ENCODE data around the gene SLC29A1. TPM values are rescaled to one million over a fixed set of nuclear protein-coding genes. Genes with fewer than 3 reads are reported as not detected.
A peak's percentile ranks its signal among the peaks of the same experiment; 100 is the strongest.

The SLC29A1 gene
- total and polyA plus RNA-seq, 9 of the 15 experiments (the other 6 are each of a cell fraction or from before 2014, with no cell fraction given) = 18.9 to 170 (median 57.7) TPM

DNA sequence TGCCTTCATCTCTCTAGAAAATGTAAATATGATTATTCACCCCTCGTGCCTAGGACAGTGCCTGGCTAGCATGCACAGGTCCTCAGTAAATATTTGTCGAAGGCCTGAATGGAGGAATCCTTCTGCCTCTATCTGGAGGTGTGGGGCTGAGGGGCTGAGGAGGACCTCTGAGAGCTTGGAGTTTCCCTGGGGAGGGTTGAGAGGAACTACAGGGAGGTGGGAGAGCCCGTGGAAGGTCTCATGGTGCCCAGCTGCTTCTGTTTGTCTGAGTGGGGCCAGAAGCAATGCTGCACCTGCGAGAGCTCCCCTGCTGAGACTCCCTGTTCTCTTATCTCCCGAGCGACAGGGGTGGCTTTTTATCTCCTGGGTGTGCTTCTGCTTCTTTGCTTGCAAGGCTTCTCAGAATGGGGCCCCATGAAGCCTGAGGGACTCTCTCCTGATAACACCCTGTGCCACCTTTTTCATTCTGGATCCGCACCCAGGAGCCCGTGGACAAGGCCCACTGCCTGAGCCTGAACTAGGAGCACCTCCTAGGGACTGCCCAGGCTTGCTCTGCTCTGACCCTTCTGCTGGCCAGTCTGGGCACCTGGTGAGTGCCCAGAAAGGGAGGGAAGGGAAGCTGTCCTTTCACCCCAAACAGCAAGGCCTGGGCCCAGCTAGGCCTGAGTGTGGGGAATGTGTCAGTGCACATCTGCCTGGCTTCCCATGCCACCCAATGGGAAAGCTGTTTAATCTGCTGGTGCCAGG lies 2.4 kb downstream of the SLC29A1 start (continued):
- no peak for TF ChIP-seq POLR2H (tag; IDR thresholded peaks at IDR 0.05; ENCODE audit: low read depth)
- TF ChIP-seq ZNF12 (CRISPR knock-in tag; IDR thresholded peaks at IDR 0.05) = 0 out of 2 replicates have a peak, but pooled peaks have one; percentile 51
- TF ChIP-seq, protein P1, sequence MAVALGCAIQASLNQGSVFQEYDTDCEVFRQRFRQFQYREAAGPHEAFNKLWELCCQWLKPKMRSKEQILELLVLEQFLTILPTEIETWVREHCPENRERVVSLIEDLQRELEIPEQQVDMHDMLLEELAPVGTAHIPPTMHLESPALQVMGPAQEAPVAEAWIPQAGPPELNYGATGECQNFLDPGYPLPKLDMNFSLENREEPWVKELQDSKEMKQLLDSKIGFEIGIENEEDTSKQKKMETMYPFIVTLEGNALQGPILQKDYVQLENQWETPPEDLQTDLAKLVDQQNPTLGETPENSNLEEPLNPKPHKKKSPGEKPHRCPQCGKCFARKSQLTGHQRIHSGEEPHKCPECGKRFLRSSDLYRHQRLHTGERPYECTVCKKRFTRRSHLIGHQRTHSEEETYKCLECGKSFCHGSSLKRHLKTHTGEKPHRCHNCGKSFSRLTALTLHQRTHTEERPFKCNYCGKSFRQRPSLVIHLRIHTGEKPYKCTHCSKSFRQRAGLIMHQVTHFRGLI (CRISPR knock-in tag; IDR thresholded peaks at IDR 0.05) = 0 out of 2 replicates have a peak, but pooled peaks have one; percentile 28
- TF ChIP-seq TBL1XR1 (IDR thresholded peaks at IDR 0.05; ENCODE audit: low read length in 2 of 2) = peak; percentile 73 to 88; a peak in 3 of 4 replicates
- TF ChIP-seq, protein P2, sequence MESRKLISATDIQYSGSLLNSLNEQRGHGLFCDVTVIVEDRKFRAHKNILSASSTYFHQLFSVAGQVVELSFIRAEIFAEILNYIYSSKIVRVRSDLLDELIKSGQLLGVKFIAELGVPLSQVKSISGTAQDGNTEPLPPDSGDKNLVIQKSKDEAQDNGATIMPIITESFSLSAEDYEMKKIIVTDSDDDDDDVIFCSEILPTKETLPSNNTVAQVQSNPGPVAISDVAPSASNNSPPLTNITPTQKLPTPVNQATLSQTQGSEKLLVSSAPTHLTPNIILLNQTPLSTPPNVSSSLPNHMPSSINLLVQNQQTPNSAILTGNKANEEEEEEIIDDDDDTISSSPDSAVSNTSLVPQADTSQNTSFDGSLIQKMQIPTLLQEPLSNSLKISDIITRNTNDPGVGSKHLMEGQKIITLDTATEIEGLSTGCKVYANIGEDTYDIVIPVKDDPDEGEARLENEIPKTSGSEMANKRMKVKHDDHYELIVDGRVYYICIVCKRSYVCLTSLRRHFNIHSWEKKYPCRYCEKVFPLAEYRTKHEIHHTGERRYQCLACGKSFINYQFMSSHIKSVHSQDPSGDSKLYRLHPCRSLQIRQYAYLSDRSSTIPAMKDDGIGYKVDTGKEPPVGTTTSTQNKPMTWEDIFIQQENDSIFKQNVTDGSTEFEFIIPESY (CRISPR knock-in tag; IDR thresholded peaks at IDR 0.05) = no peak
- no peak for TF ChIP-seq SRSF1 (IDR thresholded peaks at IDR 0.05; ENCODE audit: low read depth, low read length)
- TF ChIP-seq ZKSCAN3 (CRISPR knock-in tag; IDR thresholded peaks at IDR 0.05) = no peak
- peak; percentile 53 for TF ChIP-seq RBBP5 (IDR thresholded peaks at IDR 0.05; ENCODE audit: borderline replicate concordance, insufficient read depth, low read length, poor library complexity, severe bottlenecking)
- no peak for TF ChIP-seq ZNF174 (CRISPR knock-in tag; IDR thresholded peaks at IDR 0.05)
- TF ChIP-seq, protein P3, sequence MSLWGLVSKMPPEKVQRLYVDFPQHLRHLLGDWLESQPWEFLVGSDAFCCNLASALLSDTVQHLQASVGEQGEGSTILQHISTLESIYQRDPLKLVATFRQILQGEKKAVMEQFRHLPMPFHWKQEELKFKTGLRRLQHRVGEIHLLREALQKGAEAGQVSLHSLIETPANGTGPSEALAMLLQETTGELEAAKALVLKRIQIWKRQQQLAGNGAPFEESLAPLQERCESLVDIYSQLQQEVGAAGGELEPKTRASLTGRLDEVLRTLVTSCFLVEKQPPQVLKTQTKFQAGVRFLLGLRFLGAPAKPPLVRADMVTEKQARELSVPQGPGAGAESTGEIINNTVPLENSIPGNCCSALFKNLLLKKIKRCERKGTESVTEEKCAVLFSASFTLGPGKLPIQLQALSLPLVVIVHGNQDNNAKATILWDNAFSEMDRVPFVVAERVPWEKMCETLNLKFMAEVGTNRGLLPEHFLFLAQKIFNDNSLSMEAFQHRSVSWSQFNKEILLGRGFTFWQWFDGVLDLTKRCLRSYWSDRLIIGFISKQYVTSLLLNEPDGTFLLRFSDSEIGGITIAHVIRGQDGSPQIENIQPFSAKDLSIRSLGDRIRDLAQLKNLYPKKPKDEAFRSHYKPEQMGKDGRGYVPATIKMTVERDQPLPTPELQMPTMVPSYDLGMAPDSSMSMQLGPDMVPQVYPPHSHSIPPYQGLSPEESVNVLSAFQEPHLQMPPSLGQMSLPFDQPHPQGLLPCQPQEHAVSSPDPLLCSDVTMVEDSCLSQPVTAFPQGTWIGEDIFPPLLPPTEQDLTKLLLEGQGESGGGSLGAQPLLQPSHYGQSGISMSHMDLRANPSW (CRISPR knock-in tag; IDR thresholded peaks at IDR 0.05) = no peak
- TF ChIP-seq CCAR2 (IDR thresholded peaks at IDR 0.05; ENCODE audit: low read depth, low read length) = 0 out of 2 replicates have a peak, but pooled peaks have one; percentile 21
- TF ChIP-seq FIP1L1 (IDR thresholded peaks at IDR 0.05; ENCODE audit: low read depth, low read length, poor library complexity, severe bottlenecking) = no peak
- peak; percentile 51; the same call in 1 of the 2 replicates for TF ChIP-seq PHF21A (IDR thresholded peaks at IDR 0.05; ENCODE audit: borderline replicate concordance, low read depth)
- 0 out of 2 replicates have a peak, but pooled peaks have one; percentile 74 for TF ChIP-seq ZNF133 (CRISPR knock-in tag; IDR thresholded peaks at IDR 0.05)
- TF ChIP-seq SMAD1 (IDR thresholded peaks at IDR 0.05; ENCODE audit: low read depth, low read length, partially characterized antibody) = peak; percentile 48
- no peak for TF ChIP-seq ZNF41 (CRISPR knock-in tag; conservative IDR thresholded peaks at IDR 0.05)
- TF ChIP-seq FOXK2 (conservative IDR thresholded peaks at IDR 0.05 in 1 of 2, IDR thresholded peaks at IDR 0.05 in 1 of 2; ENCODE audit: low read depth in 2 of 2) = peak in 1 of 2 experiments; percentile 39; a peak in 1 of 4 replicates
- no peak for TF ChIP-seq HDGF (IDR thresholded peaks at IDR 0.05)
- TF ChIP-seq, protein P4, sequence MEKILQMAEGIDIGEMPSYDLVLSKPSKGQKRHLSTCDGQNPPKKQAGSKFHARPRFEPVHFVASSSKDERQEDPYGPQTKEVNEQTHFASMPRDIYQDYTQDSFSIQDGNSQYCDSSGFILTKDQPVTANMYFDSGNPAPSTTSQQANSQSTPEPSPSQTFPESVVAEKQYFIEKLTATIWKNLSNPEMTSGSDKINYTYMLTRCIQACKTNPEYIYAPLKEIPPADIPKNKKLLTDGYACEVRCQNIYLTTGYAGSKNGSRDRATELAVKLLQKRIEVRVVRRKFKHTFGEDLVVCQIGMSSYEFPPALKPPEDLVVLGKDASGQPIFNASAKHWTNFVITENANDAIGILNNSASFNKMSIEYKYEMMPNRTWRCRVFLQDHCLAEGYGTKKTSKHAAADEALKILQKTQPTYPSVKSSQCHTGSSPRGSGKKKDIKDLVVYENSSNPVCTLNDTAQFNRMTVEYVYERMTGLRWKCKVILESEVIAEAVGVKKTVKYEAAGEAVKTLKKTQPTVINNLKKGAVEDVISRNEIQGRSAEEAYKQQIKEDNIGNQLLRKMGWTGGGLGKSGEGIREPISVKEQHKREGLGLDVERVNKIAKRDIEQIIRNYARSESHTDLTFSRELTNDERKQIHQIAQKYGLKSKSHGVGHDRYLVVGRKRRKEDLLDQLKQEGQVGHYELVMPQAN (IDR thresholded peaks at IDR 0.05; ENCODE audit: borderline replicate concordance) = no peak; the same call in 1 of the 2 replicates
